HL-60 (cell line): Measurements from ENCODE around the gene NVL.

Experiments
- CTCF ChIP-seq: IDR thresholded peaks from one replicate; pipeline ENCODE4 v1.5.1; 2011; ENCODE audit warnings: low read length, control low read depth, inconsistent platforms; ENCODE audit not compliant: insufficient read depth
- GABPA ChIP-seq: IDR thresholded peaks from 2 replicates; pipeline ENCODE4 v1.6.1; 2012; ENCODE audit warnings: low read depth
- POLR2AphosphoS5 ChIP-seq: IDR thresholded peaks from 2 replicates; pipeline ENCODE4 v1.6.1; 2012; ENCODE audit warnings: low read depth
- TF ChIP-seq, protein P1 (sequence below): IDR thresholded peaks from 2 replicates; pipeline ENCODE4 v1.6.1; 2012; ENCODE audit warnings: low read depth; ENCODE audit not compliant: insufficient replicate concordance

DNA sequence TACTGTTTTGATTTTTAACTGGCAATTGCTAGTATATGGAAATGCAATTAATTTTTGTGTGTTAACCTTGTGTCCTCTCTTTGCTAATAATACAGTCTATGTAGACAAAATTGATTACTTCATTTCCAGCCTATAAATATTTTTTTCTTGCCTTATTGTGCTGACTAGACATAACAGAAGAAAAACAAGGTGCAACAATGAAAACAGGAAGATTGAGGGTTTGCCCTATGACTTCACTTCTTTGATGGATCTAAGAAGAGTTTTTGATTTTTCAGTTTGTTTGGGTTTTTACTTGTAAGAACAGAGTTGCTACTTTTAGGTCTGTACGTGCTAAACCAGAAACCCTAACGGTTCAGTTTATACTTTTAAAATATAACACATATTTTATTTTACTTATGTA lies 18.2 kb upstream of the NVL start:
- TF ChIP-seq CTCF (no peak), GABPA (no peak), POLR2AphosphoS5 (no peak)
- TF ChIP-seq, protein P1, sequence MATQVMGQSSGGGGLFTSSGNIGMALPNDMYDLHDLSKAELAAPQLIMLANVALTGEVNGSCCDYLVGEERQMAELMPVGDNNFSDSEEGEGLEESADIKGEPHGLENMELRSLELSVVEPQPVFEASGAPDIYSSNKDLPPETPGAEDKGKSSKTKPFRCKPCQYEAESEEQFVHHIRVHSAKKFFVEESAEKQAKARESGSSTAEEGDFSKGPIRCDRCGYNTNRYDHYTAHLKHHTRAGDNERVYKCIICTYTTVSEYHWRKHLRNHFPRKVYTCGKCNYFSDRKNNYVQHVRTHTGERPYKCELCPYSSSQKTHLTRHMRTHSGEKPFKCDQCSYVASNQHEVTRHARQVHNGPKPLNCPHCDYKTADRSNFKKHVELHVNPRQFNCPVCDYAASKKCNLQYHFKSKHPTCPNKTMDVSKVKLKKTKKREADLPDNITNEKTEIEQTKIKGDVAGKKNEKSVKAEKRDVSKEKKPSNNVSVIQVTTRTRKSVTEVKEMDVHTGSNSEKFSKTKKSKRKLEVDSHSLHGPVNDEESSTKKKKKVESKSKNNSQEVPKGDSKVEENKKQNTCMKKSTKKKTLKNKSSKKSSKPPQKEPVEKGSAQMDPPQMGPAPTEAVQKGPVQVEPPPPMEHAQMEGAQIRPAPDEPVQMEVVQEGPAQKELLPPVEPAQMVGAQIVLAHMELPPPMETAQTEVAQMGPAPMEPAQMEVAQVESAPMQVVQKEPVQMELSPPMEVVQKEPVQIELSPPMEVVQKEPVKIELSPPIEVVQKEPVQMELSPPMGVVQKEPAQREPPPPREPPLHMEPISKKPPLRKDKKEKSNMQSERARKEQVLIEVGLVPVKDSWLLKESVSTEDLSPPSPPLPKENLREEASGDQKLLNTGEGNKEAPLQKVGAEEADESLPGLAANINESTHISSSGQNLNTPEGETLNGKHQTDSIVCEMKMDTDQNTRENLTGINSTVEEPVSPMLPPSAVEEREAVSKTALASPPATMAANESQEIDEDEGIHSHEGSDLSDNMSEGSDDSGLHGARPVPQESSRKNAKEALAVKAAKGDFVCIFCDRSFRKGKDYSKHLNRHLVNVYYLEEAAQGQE, result no peak
